GM19239 (cell line): Measurements from ENCODE around the gene ZNF205.
A peak's percentile ranks its signal among the peaks of the same experiment; 100 is the strongest.

Experiments used
- DNase-seq: peaks from one replicate; pipeline ENCODE4 v3.0.0; 2011; ENCODE audit warnings: low spot score; ENCODE audit not compliant: insufficient read length
- FAIRE-seq: peaks from 2 replicates; lab custom pipeline; 2011; peaks lifted over from hg19 to GRCh38; lab: Jason Lieb, UNC

Gene ZNF205

DNA sequence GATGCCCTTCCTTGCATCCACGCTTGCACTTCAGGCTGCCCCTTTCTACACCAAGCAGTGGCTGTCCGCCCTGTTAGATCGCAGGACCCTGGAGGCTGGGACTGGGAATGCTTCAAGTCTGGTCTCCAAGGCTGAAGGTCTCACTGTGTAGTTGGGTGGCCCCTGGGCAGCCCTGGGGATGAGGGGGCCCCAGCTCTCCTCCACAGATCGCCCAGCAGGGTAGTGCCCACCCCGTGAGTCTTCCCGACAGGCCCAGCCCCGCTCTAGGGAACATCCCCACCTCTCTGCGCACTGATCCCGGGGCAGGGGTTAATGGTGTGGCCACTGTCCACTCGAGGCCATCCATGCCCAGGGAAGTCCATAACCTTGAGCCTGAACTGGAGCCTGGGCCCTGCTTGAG lies 32.8 kb downstream of the ZNF205 start:
- no peak for FAIRE-seq

DNA sequence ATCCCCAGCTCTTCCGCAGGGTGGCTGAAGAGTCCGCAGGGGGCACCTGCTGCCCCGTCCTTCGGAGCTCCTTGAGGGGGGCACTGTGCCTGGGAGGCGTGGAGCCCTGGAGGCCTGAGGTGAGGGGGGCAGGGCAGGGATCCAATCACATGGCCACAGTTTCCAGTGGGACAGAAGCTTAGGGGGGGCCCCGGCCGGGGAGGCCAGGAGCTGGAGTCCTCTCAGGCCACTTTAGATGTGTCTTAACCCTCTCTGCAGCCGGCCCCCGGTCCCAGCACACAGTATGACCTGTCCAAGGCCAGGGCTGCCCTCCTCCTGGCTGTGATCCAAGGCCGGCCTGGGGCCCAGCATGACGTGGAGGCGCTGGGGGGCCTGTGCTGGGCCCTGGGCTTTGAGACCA lies 33.3 kb downstream of the ZNF205 start:
- no peak for DNase-seq
- FAIRE-seq = no peak

More for the DNA sequence above, 32.8 kb downstream of the ZNF205 start:
- no peak for DNase-seq

DNA sequence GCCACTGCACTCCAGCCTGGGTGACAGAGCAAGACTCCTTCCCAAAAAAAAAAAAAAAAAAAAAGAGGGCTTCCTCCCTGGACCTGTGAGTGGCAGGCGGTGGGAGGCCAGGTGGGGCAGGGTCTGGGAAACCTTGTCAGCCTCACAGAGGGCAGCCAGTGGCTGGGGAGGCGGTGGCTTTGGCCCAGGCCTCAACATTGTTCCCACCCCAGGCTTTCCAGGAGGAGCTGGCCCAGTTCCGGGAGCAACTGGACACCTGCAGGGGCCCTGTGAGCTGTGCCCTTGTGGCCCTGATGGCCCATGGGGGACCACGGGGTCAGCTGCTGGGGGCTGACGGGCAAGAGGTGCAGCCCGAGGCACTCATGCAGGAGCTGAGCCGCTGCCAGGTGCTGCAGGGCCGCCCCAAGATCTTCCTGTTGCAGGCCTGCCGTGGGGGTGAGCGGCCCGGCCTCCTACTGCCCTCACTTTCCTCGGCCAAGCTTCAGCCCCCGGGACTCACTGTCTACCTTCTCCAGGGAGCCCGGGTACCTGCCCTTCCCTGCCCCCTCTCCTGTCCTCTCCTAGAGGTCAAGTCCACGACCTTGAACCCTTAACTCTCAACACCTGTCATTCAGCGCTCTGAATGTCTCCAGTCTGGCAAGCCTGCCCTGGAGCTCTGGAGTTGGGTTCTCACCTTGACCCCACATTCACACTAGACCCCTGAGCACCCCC lies 34.8 kb downstream of the ZNF205 start:
- no peak for FAIRE-seq

DNA sequence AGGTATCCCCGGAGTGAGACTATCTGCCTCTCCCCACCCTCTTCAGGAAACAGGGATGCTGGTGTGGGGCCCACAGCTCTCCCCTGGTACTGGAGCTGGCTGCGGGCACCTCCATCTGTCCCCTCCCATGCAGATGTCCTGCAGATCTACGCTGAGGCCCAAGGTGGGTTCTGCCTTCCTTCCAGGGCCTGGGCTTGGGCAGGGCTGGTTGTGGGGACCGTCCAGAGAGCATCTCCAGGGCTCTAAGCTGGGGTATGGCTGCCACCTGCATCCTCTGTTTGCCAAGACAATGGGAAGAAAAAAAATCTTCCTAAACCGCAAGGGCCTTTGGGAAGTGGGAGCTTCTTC lies 35.3 kb downstream of the ZNF205 start:
- DNase-seq = no peak
- no peak for FAIRE-seq

More for the DNA sequence above, 34.8 kb downstream of the ZNF205 start:
- no peak for DNase-seq

DNA sequence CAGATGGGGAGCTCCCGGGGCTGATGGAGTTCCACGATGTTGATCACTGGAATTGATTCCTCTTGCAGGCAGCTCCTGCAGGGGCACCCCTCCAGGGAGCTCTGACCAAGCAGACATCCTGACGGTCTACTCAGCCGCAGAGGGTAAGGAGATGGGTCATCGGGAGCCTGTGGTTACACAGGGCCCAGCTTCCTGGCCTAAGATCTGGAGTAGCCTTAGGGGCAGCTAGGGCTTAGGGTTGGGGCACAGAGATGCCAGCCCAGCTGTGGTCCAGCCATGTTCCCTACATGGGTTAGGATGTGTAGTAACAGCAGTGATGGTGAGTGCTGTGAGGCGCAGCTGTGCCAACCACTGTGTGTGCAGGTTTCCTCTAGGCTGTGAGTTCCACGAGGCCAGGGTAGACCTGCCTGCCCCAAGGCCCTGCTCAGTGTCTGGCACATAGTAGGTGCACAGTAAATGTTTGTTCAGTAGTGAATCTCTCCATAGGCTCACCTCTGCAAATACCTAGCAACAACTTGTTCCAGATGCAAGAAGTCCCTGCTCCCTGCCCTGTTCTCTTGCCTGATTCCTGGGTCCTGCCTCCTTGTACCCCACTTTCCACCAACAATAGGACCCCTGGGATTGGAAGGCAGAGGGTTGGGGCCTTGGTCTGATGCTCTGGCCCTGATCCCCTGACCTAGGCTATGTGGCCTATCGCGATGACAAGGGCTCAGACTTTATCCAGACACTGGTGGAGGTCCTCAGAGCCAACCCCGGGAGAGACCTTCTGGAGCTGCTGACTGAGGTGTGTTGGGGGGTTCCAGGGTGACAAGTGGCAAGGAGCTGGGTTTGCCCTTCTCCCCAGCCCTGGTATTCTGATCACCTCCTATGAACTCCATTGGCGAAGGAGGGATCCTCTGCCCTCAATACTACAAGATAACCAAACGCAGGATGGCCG lies 36.1 kb downstream of the ZNF205 start:
- no peak for DNase-seq
- no peak for FAIRE-seq

DNA sequence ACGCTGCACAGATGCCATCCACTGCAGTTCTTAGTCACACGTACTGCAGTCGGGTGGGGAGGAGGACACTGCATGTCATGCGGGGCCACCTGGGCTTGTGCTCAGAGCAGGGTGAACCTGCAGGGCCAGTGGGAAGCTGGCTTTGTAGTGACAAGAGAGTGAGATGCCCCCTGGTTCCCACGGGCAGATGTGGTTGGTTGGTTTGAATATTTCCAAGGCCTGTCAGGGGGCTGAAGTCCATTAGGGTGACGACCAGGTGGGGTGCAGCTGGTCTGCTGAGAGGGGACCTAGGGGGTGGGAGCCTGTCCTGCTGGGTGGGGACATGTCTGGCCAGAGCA lies 36.8 kb downstream of the ZNF205 start:
- FAIRE-seq = no peak
- DNase-seq = no peak

DNA sequence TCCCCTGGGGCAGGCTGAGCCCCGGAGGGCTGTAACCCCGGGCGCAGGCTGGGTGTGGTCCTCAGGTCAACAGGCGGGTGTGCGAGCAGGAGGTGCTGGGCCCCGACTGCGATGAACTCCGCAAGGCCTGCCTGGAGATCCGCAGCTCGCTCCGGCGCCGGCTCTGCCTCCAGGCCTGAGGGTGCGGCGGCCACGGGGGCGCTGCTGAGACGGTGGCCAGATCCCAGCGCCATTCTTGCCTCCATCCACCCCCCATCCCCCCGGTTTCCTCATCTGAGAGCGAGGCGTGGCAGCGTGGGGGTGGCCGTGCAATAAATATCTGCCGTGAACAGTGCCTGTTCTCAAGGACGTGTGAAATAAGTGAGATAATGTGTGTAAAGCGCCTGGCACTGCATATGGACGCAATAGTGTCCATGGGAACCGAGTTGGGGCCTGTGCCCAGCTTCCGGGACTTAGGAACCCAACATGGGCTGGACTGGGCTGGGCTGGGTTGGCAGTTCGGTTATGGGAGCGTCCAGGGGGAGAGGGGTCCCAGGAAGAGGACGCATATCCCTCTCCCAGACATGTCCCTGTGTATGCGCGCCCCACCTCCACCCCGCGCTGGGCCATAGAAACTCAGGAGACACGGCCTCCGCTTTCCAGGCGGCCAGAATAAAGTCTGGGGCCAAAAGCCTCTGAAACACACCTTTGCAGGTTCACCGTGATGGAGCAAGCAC lies 37.4 kb downstream of the ZNF205 start:
- FAIRE-seq (peak; percentile 56), DNase-seq (no peak)

DNA sequence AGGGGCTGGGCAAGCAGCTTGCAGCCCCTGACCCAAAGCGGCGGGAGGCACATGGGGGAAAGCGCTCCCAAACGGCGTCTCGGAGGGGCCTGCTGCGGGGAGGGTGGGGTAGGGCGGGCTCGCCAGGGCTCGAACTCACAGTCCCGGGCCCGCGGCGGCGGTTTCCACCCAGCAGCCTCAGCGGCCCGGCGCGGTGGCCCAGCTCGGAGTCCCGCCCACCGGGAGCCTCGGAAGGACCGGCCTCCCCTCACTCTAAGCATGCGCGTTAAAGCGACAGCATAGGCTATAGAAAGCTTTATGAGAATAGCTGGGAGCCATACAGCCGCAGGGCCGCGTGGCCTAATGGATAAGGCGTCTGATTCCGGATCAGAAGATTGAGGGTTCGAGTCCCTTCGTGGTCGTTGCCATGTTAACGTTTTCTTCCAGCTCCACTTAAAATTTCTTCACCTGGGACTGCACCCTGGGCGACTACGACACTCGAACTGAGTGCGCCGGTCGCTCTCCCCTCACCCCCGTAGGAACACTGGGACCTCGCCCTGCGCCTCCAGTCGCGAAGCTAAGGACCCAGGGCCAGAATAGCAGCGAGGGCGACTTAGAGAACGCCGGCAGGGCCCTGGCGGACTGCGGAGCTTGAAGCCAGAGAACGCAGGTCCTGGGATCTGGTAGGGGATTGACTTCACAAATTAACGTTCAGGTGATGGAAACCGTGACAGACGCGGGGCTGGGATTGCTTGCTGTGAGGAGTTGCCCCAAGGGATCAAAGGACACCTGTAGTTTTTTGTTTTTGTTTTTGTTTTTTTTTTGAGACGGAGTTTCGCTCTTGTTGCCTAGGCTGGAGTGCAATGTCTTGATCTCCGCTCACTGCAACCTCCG lies 38.2 kb downstream of the ZNF205 start:
- DNase-seq (peak; percentile 91), FAIRE-seq (peak; percentile 75)

DNA sequence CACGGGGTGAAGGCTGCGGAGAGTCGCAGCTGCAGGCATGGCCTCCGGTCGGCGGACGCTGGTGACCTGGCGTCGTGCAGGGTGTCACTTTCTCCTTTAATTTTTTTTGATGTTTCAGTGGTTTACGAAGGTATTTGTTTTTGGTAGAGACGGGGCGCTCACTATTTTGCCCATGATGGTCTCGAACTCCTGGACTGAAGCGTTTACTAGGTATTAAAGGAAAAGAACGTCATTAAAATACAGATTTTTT lies 39.6 kb downstream of the ZNF205 start:
- DNase-seq (no peak), FAIRE-seq (no peak)

DNA sequence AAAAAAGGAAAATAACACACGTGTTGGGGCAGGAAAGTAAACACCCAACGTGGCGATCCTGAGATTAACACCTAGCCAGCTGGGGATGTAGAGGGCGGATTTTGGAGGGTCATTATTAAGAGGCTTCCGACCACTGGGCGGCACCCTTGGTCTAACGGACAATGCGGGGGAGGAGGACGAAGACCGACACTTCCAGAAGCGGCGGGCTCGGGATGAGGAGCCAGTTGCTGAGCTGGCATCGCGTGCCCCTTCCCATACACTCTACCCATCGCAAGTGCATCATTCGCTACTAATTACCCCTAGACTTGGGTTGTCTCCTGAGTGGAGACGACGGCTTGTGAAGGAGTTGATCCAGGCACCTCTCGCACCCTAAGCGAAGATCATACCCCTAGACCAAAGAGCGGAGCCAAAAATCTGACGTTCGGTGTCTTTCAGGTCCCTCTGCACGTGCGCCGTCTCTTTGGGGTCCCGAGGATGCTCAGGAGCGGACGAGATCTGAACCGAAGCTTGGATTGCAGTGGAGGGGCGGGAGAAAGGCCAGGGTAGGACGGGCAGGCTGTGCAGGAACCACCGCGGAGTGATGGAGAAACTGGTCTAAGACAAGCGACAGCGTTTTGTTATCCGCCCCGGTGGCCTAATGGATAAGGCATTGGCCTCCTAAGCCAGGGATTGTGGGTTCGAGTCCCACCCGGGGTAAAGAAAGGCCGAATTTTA lies 40.0 kb downstream of the ZNF205 start:
- DNase-seq (no peak), FAIRE-seq (peak; percentile 21)

DNA sequence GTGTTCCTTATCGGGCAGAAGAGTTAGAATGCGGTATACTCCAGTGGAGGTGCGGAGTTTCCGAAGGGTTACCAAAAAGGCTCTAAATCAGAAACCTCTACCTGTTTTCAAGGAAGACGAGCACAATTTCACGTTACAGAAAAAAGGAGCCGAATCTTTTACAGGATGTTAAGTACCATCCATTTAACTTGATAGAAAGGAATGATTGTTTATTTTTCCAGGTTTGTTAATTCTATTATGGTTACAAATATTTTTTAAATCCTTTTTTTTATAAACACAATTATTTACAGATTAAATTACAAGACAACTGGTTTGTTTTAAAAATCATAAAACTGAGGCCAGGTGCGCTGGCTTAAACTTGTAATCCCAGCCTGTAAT lies 40.6 kb downstream of the ZNF205 start:
- FAIRE-seq = no peak
- no peak for DNase-seq

DNA sequence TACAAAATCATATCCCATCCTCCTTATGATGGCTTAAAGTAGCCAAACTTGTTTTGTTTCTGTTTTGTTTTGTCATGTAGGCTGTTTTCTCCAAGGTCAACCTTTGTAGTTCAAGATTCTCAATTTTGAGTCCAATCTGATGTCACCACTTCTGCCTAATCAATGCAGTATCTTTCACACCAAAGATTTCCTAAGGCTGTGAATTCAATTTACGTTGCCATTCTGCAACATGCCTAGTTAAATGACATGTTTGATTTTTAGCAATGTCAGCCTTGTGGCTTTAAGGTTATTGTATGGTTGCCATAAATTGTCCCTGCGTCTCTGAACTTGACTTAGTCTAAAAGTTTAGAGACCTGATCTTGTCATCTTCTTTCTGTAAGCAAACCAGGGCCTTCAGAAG lies 42.8 kb downstream of the ZNF205 start:
- FAIRE-seq (no peak), DNase-seq (no peak)

DNA sequence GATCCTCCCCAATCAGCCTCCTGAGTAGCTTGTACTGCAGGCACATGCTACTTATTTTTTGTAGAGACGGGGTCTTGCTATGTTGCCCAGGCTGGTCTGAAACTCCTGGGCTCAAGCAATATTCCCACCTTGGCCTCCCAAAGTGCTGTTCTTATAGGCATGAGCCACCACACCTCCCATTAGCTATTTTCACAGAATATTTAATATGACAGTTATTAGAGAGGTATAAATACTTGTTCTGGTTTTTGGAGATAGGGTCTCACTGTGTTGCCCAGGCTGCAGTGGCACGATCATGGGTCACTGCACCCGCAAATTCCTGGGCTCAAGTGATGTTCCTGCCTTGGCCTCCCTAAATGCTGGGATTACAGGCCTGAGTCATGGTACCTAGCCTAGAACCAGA lies 43.6 kb downstream of the ZNF205 start:
- no peak for FAIRE-seq
- no peak for DNase-seq

DNA sequence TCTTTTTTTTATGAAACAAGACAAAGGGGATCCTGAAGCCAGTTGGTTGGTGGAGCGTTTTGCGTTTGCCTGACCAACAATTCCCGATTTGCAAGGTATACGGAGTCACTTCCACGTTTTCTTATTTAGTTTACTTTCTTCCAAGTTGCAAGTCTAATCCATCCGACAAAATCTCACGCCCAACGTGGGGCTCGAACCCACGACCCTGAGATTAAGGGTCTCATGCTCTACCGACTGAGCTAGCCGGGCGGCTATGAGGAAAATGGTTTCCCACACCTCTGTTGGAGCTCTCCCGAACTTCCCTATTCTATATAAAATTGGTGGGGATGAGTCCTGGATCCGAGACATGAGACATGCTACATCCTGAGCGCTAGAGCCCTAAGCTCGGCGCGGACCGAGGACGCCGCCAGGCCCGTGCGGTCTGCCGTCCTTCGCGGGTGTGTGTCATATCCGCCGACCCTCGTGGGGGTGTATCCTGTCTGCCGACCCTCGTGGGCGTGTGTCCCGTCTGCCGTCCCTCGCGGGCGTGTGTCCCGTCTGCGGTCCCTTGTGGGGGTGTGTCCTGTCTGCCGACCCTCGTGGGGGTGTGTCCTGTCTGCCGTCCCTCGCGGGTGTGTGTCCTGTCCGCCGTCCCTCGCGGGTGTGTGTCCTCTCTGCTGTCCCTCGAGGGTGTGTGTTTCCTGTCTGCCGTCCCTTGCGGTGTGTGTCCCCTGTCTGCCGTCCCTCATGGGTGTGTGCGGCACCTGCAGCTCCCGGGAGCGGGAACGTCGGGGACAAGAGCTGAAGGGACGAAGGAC lies 45.0 kb downstream of the ZNF205 start:
- no peak for FAIRE-seq
- no peak for DNase-seq

DNA sequence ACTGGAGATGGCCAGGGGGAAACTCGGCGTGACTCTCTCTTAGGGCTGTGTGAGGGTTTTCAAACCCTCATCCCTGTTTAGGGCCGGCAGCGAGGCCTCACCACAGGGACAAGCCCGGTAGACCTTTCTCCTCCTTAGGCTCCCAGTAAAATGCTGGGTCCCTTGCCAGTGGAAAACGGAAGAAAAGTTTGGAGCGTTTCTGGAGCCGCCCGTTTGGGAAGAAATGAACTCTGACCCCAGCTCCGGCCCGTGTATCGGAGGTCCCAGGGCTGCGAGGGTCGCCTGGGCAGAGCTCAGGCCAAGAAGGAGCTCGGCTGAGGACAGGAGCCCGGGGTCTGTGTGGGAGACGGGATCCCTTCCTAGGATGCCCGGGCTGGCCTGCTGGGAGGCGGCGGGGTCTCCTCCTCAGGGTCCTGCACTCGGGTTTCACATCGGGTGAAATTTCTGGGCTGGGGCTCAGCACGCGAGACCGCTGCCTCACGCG lies 45.7 kb downstream of the ZNF205 start:
- no peak for DNase-seq
- FAIRE-seq = no peak

DNA sequence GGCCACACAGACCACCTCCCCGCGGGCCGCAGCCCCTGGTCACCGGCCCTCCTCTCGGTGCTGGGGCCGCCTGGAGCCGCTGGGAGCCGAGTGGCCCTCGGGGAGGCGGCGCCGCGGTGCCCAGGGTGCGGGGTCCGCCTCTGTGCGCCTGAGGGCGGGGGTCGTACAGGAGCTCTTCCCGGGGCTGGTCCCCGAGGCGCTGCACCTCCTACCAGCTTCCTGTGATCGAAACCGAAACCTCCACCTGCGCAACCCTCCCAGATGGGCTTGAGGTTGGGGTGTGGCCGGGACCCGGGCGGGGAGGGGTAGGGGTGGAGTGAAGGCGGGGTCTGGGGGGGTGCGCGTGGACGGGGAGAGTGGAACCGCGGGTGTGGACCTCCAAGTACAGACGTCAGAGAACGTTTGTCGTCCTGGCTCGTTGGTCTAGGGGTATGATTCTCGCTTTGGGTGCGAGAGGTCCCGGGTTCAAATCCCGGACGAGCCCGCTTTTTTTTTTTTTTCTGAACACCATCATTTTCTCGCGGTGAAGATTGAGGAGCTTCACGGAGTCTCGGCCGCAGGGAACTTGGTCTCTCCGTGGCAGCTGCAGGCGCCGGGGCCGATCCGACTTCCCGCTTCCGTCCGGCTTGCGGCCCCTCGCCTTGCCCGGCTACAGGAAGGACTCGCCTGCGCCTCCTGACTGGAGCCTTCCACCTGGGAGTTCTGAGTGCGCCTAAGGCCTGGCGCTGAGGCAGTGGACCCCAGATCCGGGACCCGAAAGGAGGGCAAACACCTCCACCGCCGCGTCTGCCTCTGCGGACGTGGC lies 46.3 kb downstream of the ZNF205 start:
- peak; percentile 47 for FAIRE-seq

DNA sequence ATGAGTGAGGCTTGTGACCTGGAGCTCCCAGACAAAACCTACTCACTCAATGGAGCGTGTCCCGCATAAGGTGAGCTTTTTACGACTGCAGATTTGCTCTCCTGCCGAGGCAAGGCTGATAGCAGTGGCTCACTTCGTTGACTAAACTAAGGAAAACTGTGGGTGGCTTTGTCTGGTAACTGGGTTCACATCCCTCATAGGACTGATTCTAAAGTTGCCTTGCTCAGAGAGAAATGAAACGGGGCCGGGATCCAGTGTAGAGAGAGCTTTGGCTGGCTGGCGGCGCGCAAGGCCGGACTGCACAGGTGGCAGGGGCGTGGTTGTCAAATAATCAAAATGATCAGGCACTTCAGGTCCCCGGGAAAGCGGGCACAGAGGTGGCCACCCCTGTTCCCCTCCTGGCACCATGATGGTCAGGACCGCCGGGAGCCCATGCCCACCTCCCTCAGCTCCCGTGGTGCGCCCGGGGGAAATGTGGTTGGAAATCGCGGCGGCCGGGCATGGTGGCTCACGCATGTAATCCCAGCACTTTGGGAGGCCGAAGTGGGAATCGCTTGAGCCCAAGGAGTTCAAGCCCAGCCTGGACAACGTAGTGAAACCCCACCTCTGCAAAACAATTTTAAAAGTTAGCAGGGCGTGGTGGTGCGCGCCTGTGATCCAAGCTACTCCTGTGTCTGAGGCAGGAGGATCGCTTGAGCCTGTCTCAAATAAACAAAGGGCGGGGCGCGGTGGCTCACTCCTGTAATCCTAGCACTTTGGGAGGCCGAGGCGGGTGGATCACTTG lies 49.0 kb downstream of the ZNF205 start:
- no peak for FAIRE-seq

More for the DNA sequence above, 46.3 kb downstream of the ZNF205 start:
- DNase-seq = peak; percentile 66

More for the DNA sequence above, 49.0 kb downstream of the ZNF205 start:
- no peak for DNase-seq
